GM19372 (cell line): ENCODE data around the gene ATOH8.

Experiments
- ATAC-seq: cut with Tn5 transposase; IDR thresholded peaks from one replicate; pipeline ENCODE4 v1.9.1; 2021; ENCODE audit warnings: mild to moderate bottlenecking, low read depth, moderate library complexity; ENCODE audit not compliant: unreplicated experiment

ATOH8 gene

GRCh38 chr2:85795331-85796045 lies 41.7 kb downstream of the ATOH8 start:
- ATAC-seq = no peak

GRCh38 chr2:85796046-85796340 lies 42.2 kb downstream of the ATOH8 start:
- ATAC-seq = no peak

- ATAC-seq = no peak
Measured at GRCh38 chr2:85796341-85797262, 42.8 kb downstream of the ATOH8 start.

- ATAC-seq = no peak
Measured at GRCh38 chr2:85797263-85797660, 43.5 kb downstream of the ATOH8 start.

GRCh38 chr2:85797921-85798320 lies 44.1 kb downstream of the ATOH8 start:
- ATAC-seq = no peak

- no peak for ATAC-seq
Measured at GRCh38 chr2:85799215-85799956, 45.6 kb downstream of the ATOH8 start.

- ATAC-seq = no peak
Measured at GRCh38 chr2:85800586-85800985, 46.8 kb downstream of the ATOH8 start.

- no peak for ATAC-seq
Measured at GRCh38 chr2:85801871-85802270, 48.1 kb downstream of the ATOH8 start.

- ATAC-seq = no peak
Measured at GRCh38 chr2:85802354-85803103, 48.7 kb downstream of the ATOH8 start.

- no peak for ATAC-seq
Measured at GRCh38 chr2:85803704-85804425, 50.1 kb downstream of the ATOH8 start.

GRCh38 chr2:85804583-85804982 lies 50.8 kb downstream of the ATOH8 start:
- ATAC-seq = no peak

GRCh38 chr2:85806358-85807118 lies 52.7 kb downstream of the ATOH8 start:
- no peak for ATAC-seq

GRCh38 chr2:85807756-85808155 lies 54.0 kb downstream of the ATOH8 start:
- no peak for ATAC-seq

GRCh38 chr2:85810371-85811179 lies 56.8 kb downstream of the ATOH8 start:
- no peak for ATAC-seq

- no peak for ATAC-seq
Measured at GRCh38 chr2:85811180-85812093, 57.6 kb downstream of the ATOH8 start.

GRCh38 chr2:85812094-85812735 lies 58.4 kb downstream of the ATOH8 start:
- ATAC-seq = no peak
